Body of pancreas (tissue), 4 donors: ENCODE results near the gene MIA3. TPM values are rescaled to one million over a fixed set of nuclear protein-coding genes. Genes with fewer than 3 reads are reported as not detected.

Experiments
- ATAC-seq: fragments of 150-250 bp; one replicate; pipeline ENCODE4 v1.9.1; 2016
- DNase-seq, 4 donors: peaks; one replicate each; pipeline ENCODE4 v3.0.0-alpha.2; 2019
- H3K27ac ChIP-seq, 4 donors: fragments of 200-600 bp; sonication (generic); 1 replicate in 3 of 4; 2 replicates in 1 of 4; pipeline versions ENCODE4 v1.5.1 to v1.6.1; 2016 to 2019; ENCODE audit warnings: mild to moderate bottlenecking in 1 of 4, mixed read lengths in 1 of 4, moderate library complexity in 1 of 4
- H3K27me3 ChIP-seq, 2 donors: fragments of 200-600 bp; sonication (generic); one replicate each; pipeline ENCODE4 v1.6.0; 2016; ENCODE audit warnings: mild to moderate bottlenecking in 1 of 2
- H3K36me3 ChIP-seq, 2 donors: fragments of 200-600 bp; sonication (generic); replicated peaks in 1 of 2; 2 replicates each; pipeline ENCODE4 v1.5.1; 2016; ENCODE audit warnings: low read depth in 2 of 2; ENCODE audit not compliant: insufficient read depth in 1 of 2
- H3K4me1 ChIP-seq: fragments of 200-600 bp; sonication (generic); one replicate; pipeline ENCODE4 v1.6.0; 2016
- H3K4me3 ChIP-seq, 2 donors: fragments of 200-600 bp; sonication (generic); 1 replicate in 1 of 2; 2 replicates in 1 of 2; pipeline ENCODE4 v1.5.1; 2016 to 2019
- H3K9me3 ChIP-seq, 3 donors: fragments of 200-600 bp; sonication (generic); 1 replicate in 2 of 3; 2 replicates in 1 of 3; pipeline ENCODE4 v1.5.1; 2016
- POLR2A ChIP-seq, 3 donors: fragments of 450-650 bp; IDR thresholded peaks; one replicate each; pipeline ENCODE4 v1.6.1; 2016; ENCODE audit warnings: antibody characterized with exemption in 3 of 3, mild to moderate bottlenecking in 2 of 3
- WGBS, 2 donors: methylation state at CpG; one replicate each; pipeline ENCODE4 v1.1.5; 2017; 5-methylcytosine and 5-hydroxymethylcytosine counted together
- intact Hi-C: fragments of 100-400 bp; cut with DNase I; formaldehyde crosslinking; loops from one replicate; pipeline ENCODE4 v1.15.1; 2023
- total RNA-seq, 2 donors: library from RNA; depleted of rRNA; stranded (reverse); fragments of >200 nt; gene quantifications; one replicate each; pipeline ENCODE4 v1.1.0, GENCODE V29; 2016
- TF ChIP-seq, protein P1 (sequence below), 7 experiments: fragments of 450-650 bp in 4 of 7; fragments of 200-600 bp in 3 of 7; sonication (generic) in 3 of 7; IDR thresholded peaks; one replicate each; pipeline ENCODE4 v1.5.1; 2016 to 2019; ENCODE audit warnings: antibody characterized with exemption in 7 of 7

Gene MIA3
- total RNA-seq, 2 donors from 2014 or later = 32.2 to 44.8 TPM

DNA sequence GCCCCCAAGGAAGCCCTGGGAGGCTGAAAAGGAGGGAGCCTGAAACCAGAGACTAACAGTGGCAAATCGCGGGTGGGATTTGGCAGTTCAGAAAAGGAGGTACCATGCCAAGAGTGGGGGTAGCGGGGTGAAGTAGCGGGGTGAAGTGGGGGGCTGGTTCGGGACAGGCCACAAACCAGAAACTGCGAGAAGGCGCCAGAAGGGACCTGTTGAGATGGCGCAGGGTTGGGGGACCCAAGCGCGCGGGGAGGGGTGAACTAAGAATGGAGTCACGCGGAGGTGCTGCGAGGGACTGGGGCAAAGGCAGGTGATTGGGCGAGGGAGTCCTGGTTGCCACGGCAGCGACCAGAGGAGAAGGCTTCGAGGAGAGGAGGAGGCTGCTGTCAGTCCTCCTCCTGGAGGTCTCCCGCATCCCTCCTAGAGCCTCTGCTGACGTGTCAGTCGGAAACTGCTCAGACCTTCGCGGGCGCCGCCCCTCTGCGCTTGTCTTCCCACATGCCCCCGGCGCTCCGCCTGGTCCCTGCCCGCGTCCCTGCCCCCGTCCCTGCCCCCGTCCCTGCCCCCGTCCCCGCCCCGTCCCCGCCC is 438 bp upstream of the MIA3 start:
- peak; percentile 53 to 83 (median 79) for TF ChIP-seq POLR2A (IDR thresholded peaks at IDR 0.05)
- TF ChIP-seq, protein P1, sequence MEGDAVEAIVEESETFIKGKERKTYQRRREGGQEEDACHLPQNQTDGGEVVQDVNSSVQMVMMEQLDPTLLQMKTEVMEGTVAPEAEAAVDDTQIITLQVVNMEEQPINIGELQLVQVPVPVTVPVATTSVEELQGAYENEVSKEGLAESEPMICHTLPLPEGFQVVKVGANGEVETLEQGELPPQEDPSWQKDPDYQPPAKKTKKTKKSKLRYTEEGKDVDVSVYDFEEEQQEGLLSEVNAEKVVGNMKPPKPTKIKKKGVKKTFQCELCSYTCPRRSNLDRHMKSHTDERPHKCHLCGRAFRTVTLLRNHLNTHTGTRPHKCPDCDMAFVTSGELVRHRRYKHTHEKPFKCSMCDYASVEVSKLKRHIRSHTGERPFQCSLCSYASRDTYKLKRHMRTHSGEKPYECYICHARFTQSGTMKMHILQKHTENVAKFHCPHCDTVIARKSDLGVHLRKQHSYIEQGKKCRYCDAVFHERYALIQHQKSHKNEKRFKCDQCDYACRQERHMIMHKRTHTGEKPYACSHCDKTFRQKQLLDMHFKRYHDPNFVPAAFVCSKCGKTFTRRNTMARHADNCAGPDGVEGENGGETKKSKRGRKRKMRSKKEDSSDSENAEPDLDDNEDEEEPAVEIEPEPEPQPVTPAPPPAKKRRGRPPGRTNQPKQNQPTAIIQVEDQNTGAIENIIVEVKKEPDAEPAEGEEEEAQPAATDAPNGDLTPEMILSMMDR (IDR thresholded peaks at IDR 0.05) = no peak
- WGBS, 2 donors = 1% methylated on average over 20 to 34 of the region's 37 CpGs
- Histone ChIP-seq H3K27me3 (no peaks in the 10 kb centered on the region), H3K36me3 (no peaks in the 10 kb centered on the region), H3K4me3 (peak overlapping the region; percentile 11 to 19), H3K27ac (peak overlapping the region; percentile 46 to 88 (median 80)), H3K9me3 (no peaks in the 10 kb centered on the region), H3K4me1 (peaks cover 29% of the 10 kb centered on the region)
- DNase-seq = peak; percentile 97 to 98 (median 98)
- intact Hi-C loops = no loop called here
- peak; percentile 94 for ATAC-seq

DNA sequence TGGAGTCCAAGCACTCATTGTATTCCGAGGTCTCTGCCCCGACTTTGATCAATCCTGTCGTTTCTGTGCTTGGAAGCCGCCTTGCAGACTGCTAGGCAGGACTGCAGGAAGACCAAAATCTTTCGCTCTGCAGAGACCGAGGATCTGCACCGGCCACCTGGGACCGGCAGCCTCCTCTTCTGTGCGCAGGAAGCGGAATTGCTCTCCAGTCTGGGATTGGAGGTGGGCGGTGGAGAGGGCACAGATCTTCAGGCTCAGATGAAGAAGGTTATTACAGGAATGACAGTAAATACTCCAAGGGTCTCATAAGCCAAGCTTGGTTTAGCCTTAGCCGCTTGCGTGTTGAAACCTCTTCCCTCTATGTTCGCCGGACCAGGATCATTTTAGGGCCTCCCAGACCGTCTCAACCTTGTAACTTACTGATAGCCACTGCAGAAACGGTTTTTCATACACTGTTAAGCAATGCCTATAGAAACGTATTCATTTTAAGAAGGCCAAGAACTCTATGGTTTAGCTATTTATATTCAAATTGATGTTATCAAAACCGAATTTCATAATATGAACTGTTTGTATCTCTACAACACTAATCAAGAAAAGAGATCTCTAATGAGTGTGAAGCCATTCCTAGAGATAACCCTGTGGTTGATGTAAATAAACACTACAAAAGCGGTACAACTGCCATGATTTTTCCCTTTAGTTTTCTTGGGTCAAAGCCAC is 1.1 kb downstream of the MIA3 start:
- Histone ChIP-seq H3K36me3 (no peaks in the 10 kb centered on the region), H3K4me1 (peaks cover 29% of the 10 kb centered on the region), H3K27ac (peak overlapping the region in 1 of 4 donors; percentile 89), H3K27me3 (no peaks in the 10 kb centered on the region), H3K4me3 (peak overlapping the region; percentile 63 to 79), H3K9me3 (no peaks in the 10 kb centered on the region)
- WGBS, 2 donors = 9 to 17% methylated on average over 12 to 20 of the region's 20 CpGs
- DNase-seq (peak; percentile 32 to 46 (median 41)), ATAC-seq (no peak)
- TF ChIP-seq, protein P1 (IDR thresholded peaks at IDR 0.05) = no peak
- TF ChIP-seq POLR2A (IDR thresholded peaks at IDR 0.05) = peak in 1 of 3 donors; percentile 8
- intact Hi-C loops = no loop called here

DNA sequence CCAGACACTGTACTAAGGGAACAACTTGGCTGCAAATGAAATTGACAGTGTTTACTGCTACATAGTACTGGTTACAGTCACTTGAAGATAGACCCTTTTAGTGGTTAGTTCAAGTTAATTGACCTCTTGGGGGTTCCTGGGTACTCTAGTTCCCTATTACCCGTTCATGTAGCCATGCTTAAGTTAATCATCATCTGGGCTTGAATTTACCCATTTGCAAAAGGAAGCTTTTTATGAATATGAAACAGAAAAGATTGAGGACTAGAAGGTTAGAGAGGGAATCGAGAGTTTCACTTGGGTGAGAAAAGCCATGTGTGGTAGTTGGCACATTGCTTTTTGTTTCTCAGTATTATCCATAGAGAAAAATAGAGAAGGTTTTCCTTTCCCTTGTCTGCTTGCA is 2.7 kb downstream of the MIA3 start:
- WGBS, 2 donors = 52 to 56% methylated on average over 2 of the region's 2 CpGs
- H3K4me3 ChIP-seq = no peak overlapping the region
- peaks cover 0 to under 1% of the 10 kb centered on the region in 2 donors for H3K36me3 ChIP-seq
- peaks cover 29% of the 10 kb centered on the region for H3K4me1 ChIP-seq
- H3K9me3 ChIP-seq = no peaks in the 10 kb centered on the region
- DNase-seq (no peak), ATAC-seq (no peak)
- intact Hi-C loops = no loop called here
- no peak overlapping the region for H3K27ac ChIP-seq
- H3K27me3 ChIP-seq = no peaks in the 10 kb centered on the region
- TF ChIP-seq, protein P1 (IDR thresholded peaks at IDR 0.05) = no peak
- TF ChIP-seq POLR2A (IDR thresholded peaks at IDR 0.05) = no peak

DNA sequence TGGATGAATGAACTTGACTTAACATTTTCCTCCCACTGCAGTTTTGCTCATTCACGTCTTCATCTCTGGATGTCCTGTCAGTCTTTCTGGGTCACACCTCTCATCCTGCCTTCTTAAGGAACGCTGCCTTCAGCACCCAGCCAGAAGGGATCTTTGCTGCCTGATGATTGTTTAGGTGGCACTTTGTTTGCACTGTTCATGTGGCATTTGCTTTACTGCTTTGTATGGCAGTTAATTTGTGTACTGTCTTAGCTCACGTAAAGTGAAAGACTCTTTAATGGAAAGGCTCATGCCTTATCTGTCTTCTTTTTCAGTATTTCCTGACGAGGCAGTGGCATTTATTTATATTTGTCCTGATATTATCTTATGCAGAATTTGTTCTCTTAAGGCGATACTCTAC is 4.9 kb downstream of the MIA3 start:
- ATAC-seq = no peak
- Histone ChIP-seq H3K9me3 (no peaks in the 10 kb centered on the region), H3K36me3 (peaks cover 0 to 9% of the 10 kb centered on the region in 2 donors), H3K4me1 (peaks cover 15% of the 10 kb centered on the region), H3K27ac (no peak overlapping the region), H3K4me3 (no peak overlapping the region), H3K27me3 (no peaks in the 10 kb centered on the region)
- intact Hi-C loops = no loop called here
- no peak for TF ChIP-seq POLR2A (IDR thresholded peaks at IDR 0.05)
- TF ChIP-seq, protein P1 (IDR thresholded peaks at IDR 0.05) = no peak
- WGBS, 2 donors = 56 to 62% methylated on average over 5 of the region's 5 CpGs
- no peak for DNase-seq
